Fibroblast of the conjunctiva (primary cell): ENCODE data around the gene FSTL4.

Experiments used
- DNase-seq: peaks from one replicate; pipeline ENCODE4 v3.0.0-alpha.2; 2010; ENCODE audit warnings: low read depth

The FSTL4 gene

GRCh38 chr5:133366438-133366837 is 245.9 kb downstream of the FSTL4 start:
- DNase-seq, result no peak

DNA sequence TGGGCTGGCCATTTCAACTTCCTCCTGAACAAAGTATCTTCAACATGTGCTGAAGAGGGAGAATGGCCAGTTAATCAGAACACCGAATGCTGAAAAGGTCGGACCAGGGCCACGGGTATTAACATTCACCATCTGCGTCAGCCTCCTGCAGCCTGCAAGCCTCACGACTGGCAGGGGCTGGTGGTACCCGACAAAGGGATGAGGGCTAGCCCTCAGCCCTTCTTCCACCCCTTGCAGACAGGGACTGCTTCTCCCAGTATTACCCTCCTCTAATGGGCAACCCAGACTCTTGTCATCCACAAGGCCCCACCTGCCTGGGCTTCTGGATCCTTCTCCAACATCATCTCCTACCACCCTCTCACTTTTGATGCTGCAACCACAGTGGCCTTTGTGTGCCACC is 246.6 kb downstream of the FSTL4 start:
- no peak for DNase-seq

DNA sequence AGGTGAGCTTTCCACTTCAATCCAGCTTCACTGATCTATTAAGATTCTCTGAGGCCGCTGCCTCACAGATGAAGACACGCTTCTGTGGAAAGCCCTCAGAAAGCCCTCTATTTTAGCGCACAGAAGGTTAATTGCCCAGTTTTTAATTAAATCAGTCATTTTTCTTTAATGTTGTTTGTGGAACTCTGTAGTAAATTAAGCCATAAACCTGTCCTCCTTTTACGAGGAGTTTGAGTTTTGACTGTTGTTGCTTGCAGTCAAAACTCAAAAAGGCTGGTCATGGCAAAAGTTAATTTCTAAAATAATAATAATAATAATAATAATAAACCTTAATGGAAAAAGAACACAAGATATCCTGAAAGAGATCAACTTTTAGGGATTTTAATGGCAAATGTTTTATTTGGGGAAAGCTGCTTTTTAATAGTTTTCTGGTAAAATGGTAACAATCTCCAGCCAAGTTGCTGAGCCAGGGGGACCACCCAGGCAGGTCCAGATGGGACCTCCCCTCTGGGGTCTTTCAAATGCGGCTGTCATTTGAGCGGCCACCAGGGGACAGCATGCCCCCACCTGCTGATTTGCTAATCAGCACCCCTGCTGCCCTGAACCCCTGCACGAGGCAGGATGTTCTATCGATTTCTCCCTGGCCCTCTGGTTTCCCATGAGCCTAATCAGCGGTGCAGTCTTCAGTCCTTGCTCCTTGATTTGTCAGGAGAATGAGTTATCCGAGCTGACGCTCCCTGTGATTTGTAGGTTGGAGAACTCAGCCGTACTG is 247.2 kb downstream of the FSTL4 start:
- DNase-seq, result no peak

DNA sequence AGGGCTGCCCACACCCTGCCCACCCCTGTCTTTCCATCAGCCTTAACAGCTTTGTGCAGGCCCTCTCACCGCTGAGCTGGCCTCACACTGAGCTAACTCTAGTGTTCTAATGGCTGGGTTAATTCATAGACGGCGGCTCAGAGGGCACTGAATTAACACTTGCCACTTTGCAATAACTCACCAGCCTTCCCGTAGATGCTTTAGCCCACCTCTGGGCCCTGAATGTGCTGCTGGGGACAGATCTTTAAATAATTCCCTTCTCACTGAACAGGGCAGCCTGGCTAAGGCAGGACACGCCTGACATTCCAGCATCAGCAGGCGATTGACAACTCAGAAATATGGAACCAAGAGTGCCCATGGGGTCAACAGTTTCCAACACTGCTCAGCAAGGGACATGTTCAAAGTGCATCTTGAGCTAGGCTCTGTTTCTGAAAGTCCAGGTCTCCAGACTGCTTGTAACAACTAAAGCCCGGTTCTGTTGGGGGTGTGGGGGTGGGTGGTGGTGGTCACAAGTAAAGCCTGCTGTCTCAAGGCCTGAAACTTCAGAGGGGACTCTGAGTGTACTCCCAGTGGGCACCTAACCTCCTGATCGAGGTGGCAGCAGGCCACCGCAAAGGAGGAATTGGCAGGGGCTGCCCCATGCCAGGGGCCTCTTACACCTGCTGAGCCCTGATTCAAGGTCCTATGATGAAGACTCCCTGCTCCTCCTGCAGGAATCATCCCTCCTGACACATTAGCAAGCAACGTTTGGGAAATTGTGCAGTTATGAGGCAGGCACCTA is 248.3 kb downstream of the FSTL4 start:
- DNase-seq, result no peak

GRCh38 chr5:133362438-133362837 is 249.9 kb downstream of the FSTL4 start:
- DNase-seq, result no peak

DNA sequence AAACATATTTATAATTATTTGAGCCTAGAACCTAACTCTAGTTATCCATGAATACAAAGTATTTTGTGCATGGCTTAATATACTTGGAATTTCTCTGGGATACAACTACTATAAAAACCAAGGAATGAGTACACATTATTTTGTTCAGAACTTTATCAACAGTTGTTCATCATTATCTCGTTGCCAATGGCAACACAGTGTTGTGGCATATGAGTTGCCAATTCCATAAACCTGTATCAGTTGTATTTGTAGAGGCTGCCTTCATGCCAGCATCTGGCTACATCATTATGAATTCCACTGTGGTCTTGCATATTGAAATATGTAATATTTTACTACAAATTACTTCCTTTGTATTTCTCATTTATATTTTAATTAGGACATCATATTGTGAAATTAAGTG is 250.4 kb downstream of the FSTL4 start:
- no peak for DNase-seq

DNA sequence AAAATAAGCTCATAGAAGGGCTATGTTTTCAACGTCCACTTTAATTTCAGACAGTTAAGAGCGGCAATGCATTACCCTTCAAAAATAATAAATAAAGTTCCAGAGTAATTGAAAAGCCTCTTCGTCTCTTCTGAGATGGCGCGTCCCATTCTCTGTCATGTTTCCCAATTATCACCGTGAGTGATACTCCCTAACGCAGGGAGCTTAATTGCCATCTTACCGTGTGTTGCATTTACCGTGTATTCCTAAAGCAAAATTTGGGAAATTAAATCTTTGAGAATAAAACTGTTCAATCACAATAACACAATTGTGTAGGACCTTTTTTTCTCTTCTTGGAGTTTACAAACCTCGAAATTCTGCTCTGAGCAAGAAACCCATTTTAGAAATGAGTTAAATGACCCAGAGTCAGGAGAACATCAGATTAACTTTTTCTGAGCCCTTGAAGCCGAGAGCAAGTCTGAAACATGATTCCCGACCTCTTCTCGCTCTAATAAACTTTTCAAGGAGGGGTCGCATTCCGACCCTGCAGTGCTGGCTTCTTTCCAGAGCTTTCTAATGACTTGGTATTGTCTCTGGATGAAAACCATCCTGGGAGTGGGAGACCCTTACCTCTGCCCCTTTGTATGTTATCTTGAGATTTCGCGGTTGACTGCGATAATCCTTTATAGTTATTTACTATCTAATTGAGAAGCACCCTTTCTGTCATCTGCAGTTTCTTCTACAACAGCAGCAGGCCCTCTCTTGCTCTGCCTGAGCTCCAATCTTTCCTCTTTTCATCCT is 251.5 kb downstream of the FSTL4 start:
- no peak for DNase-seq

DNA sequence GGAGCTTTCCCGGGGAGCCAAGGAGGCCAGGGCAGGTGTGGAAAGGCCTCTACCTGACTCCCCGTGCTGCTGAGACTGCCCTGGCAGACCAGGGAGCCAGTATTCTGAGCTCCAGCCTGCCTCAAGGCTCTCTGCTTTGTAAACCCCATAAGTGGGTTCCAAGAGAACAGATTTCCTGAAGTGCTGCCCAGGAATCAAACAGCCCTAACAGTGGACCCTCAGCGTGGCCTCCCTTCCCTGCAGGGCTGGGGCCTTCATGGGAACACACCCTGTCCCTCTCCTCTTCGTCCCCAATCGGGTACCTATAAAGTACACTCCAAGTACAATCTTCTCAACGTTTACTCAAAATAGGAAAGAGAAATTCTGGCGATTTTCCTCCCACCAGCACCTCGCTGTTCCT is 252.5 kb downstream of the FSTL4 start:
- no peak for DNase-seq

DNA sequence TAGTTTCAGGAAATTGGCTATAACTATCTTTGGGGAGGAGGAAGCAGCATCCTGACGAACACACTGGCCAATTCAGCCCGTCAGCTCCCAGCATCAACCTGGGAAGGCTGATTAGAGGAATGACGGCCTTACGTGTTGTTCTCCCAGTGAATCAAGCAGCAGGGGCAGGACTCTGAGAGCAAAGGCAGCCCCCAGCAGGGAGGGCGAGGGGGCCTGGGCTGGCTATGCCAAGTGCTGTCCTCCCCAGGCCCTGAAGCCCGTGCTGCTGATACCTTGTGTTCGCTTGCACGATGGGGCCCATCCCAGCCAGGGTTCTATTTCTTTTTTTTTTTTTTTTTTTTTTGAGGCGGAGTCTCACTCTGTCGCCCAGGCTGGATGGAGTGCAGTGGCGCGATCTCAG is 254.1 kb downstream of the FSTL4 start:
- no peak for DNase-seq

- no peak for DNase-seq
Observed at GRCh38 chr5:133357758-133358157, 254.6 kb downstream of the FSTL4 start.

DNA sequence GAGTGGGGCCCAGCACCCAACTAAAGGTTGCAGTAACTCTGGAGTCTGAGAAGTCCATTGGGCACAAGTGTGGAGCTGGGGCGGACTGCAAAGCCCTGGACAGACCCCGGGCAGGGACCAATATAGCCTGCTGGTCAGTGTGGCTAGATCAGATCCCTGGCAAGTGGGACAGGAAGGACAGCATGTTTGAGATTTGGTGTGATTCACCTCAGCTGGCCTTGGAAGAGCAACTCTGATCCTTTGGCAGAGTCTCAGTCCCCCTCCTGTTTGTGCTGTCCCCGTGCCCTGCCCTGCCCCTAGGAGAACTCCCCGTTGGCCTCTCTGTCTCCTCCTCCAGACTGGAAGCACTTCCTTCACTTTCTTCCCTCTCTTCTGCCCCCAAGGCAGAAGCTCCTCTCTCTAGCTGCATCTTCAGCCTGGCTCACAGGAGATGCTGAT is 255.3 kb downstream of the FSTL4 start:
- no peak for DNase-seq

GRCh38 chr5:133356396-133356983 is 255.9 kb downstream of the FSTL4 start:
- no peak for DNase-seq

DNA sequence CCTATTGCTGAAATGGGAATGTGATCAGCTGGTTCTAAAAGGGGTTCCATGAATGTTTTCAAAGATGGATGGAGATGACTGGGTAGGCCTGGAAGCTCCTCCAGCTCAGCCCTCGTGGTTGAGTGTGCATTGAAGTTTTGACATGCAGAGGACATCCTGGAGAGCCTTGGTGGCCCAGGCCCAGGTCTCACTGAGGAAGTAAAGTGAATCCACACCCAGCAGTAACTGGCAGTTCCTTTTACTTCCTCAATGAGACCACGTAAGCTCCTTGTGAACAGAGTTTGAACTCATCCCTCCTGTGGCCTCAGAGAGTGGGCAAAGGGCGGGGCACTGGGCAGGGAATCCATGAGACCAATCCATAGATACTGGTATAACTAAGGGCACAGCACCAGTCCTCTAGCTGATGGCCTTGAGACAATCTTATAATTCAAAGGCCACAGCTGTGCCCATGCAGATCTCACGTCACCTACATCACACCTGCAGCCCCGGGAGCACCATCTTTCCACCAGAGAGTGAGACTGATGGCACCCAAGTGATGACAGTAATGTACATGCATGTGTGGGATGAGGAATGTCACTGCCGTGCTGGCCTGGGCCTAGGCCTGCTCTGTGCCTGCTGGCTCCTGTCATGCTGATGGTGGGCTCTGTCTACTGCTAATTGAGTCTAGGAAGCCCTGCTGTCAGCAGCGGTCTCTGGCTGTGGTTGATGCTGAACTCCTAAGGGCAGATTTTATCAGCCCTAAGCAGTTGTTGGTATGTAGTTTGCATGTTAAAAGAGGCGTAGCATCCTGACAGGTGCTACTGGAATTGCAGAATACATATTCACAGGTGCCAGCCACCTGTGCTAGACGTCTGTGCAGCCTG is 257.8 kb downstream of the FSTL4 start:
- no peak for DNase-seq

- DNase-seq, result no peak
Observed at GRCh38 chr5:133353741-133354140, 258.6 kb downstream of the FSTL4 start.

- DNase-seq, result no peak
Observed at GRCh38 chr5:133348406-133348805, 263.9 kb downstream of the FSTL4 start.

DNA sequence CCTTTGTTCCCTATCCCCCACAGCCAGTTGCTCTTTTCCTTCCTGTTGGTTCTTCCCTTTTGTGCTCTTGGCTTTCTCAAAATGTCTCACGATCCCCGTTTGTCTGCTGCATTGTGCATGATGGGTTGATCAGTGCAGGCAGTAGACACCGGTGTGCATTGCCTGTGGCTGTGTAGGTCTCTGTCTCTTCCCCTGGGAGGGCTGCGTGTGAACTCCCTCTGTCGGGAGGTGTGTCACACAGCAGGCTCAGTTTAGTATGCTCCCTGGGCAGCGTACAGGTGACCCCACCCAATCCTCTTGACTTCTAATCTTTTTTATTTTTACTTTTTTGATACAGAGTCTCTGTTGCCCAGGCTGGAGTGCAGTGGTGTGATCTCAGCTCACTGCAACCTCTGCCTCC is 265.3 kb downstream of the FSTL4 start:
- no peak for DNase-seq

DNA sequence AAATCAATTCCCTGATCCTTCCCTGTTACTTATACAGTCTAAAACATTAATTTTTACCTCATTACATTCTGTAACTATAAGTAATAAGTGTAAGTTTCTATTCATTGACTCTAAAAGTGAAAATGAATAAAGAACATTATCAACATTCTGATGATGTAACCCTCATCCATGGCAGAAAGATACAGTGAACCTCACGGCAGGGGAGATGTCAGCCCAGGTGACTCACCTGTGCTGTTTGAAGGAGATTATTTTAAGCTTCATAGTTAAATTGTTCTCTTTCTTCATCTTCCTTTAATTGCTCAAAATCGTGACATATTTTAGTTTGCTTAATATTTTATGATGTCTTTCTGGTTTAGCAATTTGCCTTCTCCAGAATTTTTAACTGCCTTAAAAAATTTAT is 268.1 kb downstream of the FSTL4 start:
- no peak for DNase-seq

DNA sequence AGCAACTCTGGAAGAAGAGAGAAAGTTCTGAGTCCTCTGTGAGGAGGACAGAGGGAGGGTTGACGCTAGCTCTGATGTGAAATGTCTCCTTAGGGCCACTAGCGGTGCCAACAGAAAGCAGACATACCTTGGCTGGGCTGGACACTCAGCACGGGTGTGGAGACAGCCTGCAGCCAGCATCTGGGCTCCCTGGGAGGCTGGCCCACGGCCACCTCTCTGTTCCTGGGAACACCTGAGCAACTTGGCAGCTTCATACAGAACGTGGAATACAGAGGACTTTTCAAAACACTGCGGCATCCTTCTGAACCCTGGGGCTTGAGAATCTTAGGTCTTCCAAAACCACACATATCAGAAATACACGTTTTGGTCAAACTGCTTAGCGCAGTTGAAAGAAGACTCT is 269.1 kb downstream of the FSTL4 start:
- no peak for DNase-seq

DNA sequence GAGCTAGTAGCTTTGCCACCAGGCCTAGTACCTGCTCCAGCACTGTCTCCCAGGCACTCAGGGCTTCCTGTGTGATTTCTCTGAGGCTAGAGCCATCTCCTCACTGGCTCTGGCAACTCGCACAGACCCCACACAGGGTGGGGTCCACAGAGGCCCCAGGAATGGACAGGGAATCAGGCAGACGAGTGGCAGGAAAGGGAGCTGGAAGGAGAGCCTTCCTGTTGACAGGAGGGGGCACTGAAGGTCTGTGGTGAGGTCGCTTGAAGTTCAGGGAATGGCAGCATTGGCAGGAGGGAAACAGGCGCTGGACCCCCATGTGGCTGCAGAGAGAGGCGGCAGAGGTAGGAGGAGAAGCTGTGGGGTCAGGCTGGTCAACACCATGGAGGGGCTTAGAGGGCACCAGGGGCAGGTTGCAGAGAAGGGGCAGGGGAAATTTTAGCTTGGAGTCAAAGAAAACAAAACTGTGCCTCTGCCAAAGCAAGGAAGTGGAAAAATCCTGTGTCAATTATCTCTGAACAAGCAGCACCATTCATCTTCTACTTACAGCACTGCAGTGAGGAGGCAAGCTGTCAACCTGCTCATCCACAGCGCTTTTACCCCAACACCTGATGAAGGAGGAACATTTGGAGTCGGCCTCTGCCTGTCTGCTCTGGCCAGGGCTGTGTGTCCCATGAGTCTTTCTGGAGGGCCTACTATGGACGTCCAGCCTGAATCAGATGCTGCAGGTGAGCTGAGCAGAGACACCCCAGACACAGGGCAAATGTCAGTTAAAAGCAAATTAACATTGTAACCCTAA is 270.2 kb downstream of the FSTL4 start:
- no peak for DNase-seq

GRCh38 chr5:133341296-133341695 is 271.0 kb downstream of the FSTL4 start:
- no peak for DNase-seq

DNA sequence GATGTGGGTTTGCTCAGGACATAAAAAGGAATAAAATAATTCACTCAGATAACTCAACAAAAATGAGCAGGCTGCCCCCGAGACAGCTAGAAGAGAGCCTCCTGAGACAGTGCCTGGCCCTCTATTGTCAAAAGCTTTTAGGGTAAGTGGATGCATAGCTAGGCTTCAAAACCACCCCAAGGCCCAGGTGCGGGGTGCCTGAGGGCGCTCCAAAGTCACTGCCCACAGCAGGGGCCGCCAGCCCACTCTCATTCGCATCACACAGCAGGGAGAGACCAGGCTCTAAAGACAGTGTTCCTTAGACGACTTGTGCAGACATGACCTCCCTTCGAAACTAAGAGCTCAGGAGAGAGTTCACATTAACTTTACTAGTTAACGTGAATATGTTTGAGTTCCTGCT is 271.5 kb downstream of the FSTL4 start:
- DNase-seq, result no peak
